ENCODE data around the gene ELL.

ELL gene

DNA sequence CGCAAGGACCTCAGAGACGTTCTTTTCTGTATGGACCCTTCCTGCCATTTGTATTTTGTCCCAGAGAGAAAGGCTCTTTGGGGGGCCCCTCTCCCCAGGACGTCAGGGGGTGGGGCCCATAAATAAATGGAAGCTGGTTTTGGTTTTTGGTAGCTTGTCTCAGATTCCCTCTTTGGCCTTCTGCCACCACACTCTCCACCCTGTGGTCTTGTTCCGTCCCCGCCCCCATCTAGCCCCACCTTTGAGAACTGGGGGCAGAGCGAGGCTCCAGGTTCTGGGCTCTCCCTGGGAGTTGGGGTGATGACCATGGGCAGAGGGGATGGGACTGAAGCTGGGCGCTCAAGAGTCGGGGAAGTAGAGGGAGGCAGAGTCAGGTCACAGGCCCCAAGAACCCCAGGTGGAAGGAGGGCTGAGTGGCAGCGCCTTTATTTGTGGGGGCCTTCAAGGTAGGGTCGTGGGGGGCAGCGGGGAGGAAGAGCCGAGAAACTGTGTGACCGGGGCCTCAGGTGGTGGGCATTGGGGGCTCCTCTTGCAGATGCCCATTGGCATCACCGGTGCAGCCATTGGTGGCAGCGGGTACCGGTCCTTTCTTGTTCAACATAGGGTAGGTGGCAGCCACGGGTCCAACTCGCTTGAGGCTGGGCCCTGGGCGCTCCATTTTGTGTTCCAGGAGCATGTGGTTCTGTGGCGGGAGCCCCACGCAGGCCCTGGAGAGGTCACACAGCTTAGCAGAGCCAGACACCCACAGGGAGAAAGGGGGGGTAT is 87.3 kb downstream of the ELL start:
- no peak for DNase-seq
- H3K18ac ChIP-seq (ENCODE audit: low read length), result no peak overlapping the region
- no peaks in the 10 kb centered on the region for H3K79me1 ChIP-seq (ENCODE audit: low read length)
- no peak overlapping the region for H3K4me3 ChIP-seq (ENCODE audit: low read length)
- no peaks in the 10 kb centered on the region for H3K79me2 ChIP-seq (ENCODE audit: control insufficient read depth, insufficient read depth, low read length)
- H2BK120ac ChIP-seq (ENCODE audit: low read depth, low read length), result no peak overlapping the region
- H3K4ac ChIP-seq (ENCODE audit: low read depth, low read length), result no peak overlapping the region
- no peak overlapping the region for H2BK15ac ChIP-seq (replicated peaks; ENCODE audit: low read depth)
- no peaks in the 10 kb centered on the region for H3K27me3 ChIP-seq (ENCODE audit: insufficient read depth, low read length, poor library complexity)
- peak overlapping the region; percentile 34 for H3K56ac ChIP-seq (ENCODE audit: low read length)
- no peak overlapping the region for H2BK5ac ChIP-seq (ENCODE audit: low read length)
- peak overlapping the region; percentile 63 for H3K9ac ChIP-seq (ENCODE audit: low read length)
- peak overlapping the region; percentile 59 for H3K27ac ChIP-seq (ENCODE audit: low read depth, low read length)
- peaks cover 4% of the 10 kb centered on the region for H3K36me3 ChIP-seq (ENCODE audit: control insufficient read depth, insufficient read depth, low read length)
- WGBS (ENCODE audit: extremely low coverage, insufficient coverage, low lambda C conversion rate), result no CpG with 5 or more reads among the region's 21 CpGs
- no peak overlapping the region for H3K23ac ChIP-seq (ENCODE audit: low read length)
- peaks cover 12% of the 10 kb centered on the region for H3K4me1 ChIP-seq (ENCODE audit: control insufficient read depth, low read depth, low read length)
- H4K5ac ChIP-seq (ENCODE audit: low read length), result no peak overlapping the region
- H4K8ac ChIP-seq (ENCODE audit: low read depth, low read length), result no peak overlapping the region
- no peak overlapping the region for H2AK5ac ChIP-seq (ENCODE audit: low read length)
- H3K4me2 ChIP-seq (ENCODE audit: low read length), result no peak overlapping the region

DNA sequence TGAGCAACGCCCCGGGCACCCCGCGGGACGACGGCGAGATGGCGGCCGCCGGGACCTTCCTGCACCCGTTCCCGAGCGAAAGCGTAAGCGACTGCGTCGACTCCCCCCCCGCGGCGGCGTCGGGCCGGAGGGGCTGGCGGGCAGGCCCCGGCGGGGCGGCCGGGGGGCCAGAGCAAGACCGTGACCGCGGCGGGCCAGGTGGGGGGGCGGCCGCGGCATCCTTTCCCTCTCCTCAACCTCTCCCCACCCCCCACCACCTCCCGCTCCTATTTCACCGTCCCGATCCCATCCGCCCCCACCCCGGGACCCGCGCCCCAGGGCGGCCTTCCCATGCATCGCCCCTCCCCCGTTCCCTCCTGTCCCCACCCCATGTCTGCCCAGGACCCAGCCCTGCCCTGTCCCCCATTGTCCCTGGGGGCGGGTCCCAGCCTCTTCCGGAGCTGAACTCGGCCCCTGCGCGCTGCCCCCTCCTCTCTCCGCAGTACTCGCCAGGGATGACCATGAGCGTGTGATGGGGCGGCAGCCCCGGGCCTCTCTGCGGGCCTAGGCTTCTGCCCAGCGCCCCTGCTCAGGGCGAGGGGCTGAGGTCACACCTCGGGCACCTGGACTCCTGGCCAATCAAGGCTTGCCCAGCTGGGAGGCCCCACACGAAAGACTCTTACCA is 88.0 kb downstream of the ELL start:
- DNase-seq, result peak; percentile 74
- Histone ChIP-seq H3K23ac (ENCODE audit: low read length) (no peak overlapping the region), H3K4me2 (ENCODE audit: low read length) (peak overlapping the region; percentile 13), H2BK5ac (ENCODE audit: low read length) (no peak overlapping the region), H2BK120ac (ENCODE audit: low read depth, low read length) (no peak overlapping the region), H3K27me3 (ENCODE audit: insufficient read depth, low read length, poor library complexity) (no peaks in the 10 kb centered on the region), H2BK15ac (replicated peaks; ENCODE audit: low read depth) (no peak overlapping the region), H3K9ac (ENCODE audit: low read length) (peak overlapping the region; percentile 63), H2AK5ac (ENCODE audit: low read length) (no peak overlapping the region), H3K27ac (ENCODE audit: low read depth, low read length) (peak overlapping the region; percentile 59), H3K36me3 (ENCODE audit: control insufficient read depth, insufficient read depth, low read length) (peaks cover 4% of the 10 kb centered on the region), H3K4ac (ENCODE audit: low read depth, low read length) (no peak overlapping the region), H3K4me1 (ENCODE audit: control insufficient read depth, low read depth, low read length) (peaks cover 7% of the 10 kb centered on the region), H4K8ac (ENCODE audit: low read depth, low read length) (no peak overlapping the region), H3K18ac (ENCODE audit: low read length) (peak overlapping the region; percentile 91), H3K56ac (ENCODE audit: low read length) (peak overlapping the region; percentile 70), H3K79me1 (ENCODE audit: low read length) (no peaks in the 10 kb centered on the region), H3K79me2 (ENCODE audit: control insufficient read depth, insufficient read depth, low read length) (no peaks in the 10 kb centered on the region), H4K5ac (ENCODE audit: low read length) (no peak overlapping the region), H3K4me3 (ENCODE audit: low read length) (no peak overlapping the region)
- no CpG with 5 or more reads among the region's 60 CpGs for WGBS (ENCODE audit: extremely low coverage, insufficient coverage, low lambda C conversion rate)

DNA sequence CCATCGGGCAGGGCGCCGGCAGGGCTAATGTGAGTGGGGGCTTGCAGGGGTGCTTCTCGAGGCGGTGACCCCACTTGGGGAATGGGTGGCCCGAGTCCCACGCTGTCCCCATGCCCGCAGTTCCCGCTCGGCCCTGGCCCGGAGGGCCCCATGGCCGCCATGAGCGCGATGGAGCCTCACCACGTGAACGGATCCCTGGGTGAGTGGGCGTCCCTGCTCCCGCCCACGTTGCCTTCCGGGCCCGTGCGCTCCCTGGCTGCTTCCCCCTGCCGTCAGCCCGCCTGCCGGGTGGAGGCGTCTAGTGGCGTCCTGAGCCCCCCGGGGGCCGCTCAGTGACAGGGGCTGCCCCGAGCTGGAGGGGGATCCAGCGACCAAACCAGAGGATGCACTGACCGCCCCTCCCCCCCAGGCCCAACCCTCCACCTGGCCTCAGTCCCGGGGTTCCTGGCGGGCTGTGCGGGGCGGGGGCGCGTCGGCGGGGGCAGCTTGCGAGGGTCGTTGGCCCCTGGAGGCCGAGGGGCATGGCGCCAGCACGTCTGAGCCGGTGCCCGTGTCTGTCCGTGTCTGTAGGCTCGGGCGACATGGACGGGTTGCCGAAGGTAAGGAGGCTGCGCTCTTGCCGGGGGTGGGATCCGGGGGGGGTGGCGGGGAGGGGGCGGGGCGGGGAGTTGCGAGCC is 88.7 kb downstream of the ELL start:
- Histone ChIP-seq H3K27ac (ENCODE audit: low read depth, low read length) (peak overlapping the region; percentile 45), H4K5ac (ENCODE audit: low read length) (no peak overlapping the region), H3K4me3 (ENCODE audit: low read length) (peak overlapping the region; percentile 13), H4K8ac (ENCODE audit: low read depth, low read length) (no peak overlapping the region), H3K9ac (ENCODE audit: low read length) (peak overlapping the region; percentile 72), H2AK5ac (ENCODE audit: low read length) (no peak overlapping the region), H3K4me1 (ENCODE audit: control insufficient read depth, low read depth, low read length) (peaks cover 3% of the 10 kb centered on the region), H2BK120ac (ENCODE audit: low read depth, low read length) (no peak overlapping the region), H3K23ac (ENCODE audit: low read length) (peak overlapping the region; percentile 67), H2BK5ac (ENCODE audit: low read length) (peak overlapping the region; percentile 17), H3K56ac (ENCODE audit: low read length) (peak overlapping the region; percentile 89), H3K4ac (ENCODE audit: low read depth, low read length) (peak overlapping the region; percentile 92), H3K36me3 (ENCODE audit: control insufficient read depth, insufficient read depth, low read length) (peaks cover 4% of the 10 kb centered on the region), H2BK15ac (replicated peaks; ENCODE audit: low read depth) (no peak overlapping the region), H3K18ac (ENCODE audit: low read length) (peak overlapping the region; percentile 91), H3K27me3 (ENCODE audit: insufficient read depth, low read length, poor library complexity) (no peaks in the 10 kb centered on the region), H3K4me2 (ENCODE audit: low read length) (peak overlapping the region; percentile 42), H3K79me2 (ENCODE audit: control insufficient read depth, insufficient read depth, low read length) (no peaks in the 10 kb centered on the region), H3K79me1 (ENCODE audit: low read length) (no peaks in the 10 kb centered on the region)
- peak; percentile 56 for DNase-seq
- no CpG with 5 or more reads among the region's 59 CpGs for WGBS (ENCODE audit: extremely low coverage, insufficient coverage, low lambda C conversion rate)

DNA sequence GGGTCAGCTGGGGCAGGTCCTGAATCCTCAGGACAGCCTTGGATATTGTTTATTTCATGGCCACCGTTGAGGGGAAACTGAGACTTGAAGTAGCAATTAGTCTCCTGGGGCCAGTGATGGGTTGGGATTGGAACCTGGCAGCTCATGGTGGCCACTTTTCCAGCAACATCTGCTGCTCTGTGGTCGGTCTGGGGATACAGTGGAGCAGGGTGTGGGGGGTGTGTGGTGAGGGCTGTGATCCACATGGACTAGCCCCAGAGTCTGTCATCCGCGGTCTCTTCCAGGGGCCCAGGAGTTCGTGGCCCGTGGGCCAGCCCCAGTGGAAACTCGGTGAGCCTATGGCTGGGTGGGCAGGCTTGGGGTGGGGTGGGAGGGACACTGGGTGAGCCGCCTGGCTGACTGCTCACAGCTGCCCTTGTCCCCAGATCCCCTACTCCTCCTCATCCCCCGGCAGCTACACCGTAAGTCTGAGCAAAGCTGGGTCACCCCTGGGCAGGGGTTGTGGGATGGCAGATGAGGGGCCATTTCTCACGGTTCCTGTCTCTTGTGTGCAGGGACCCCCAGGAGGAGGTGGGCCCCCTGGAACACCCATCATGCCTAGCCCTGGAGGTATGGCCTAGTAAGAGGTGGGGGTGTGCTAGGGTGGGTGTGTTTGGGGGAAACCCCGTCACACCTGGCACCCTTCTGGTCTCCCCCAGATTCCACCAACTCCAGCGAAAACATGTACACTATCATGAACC is 89.4 kb downstream of the ELL start:
- H3K36me3 ChIP-seq (ENCODE audit: control insufficient read depth, insufficient read depth, low read length), result peaks cover 4% of the 10 kb centered on the region
- no peak overlapping the region for H3K27ac ChIP-seq (ENCODE audit: low read depth, low read length)
- H3K56ac ChIP-seq (ENCODE audit: low read length), result peak overlapping the region; percentile 89
- H2BK120ac ChIP-seq (ENCODE audit: low read depth, low read length), result no peak overlapping the region
- H3K79me2 ChIP-seq (ENCODE audit: control insufficient read depth, insufficient read depth, low read length), result no peaks in the 10 kb centered on the region
- H2BK15ac ChIP-seq (replicated peaks; ENCODE audit: low read depth), result no peak overlapping the region
- H3K4ac ChIP-seq (ENCODE audit: low read depth, low read length), result peak overlapping the region; percentile 4
- peak overlapping the region; percentile 72 for H3K9ac ChIP-seq (ENCODE audit: low read length)
- no peak overlapping the region for H4K8ac ChIP-seq (ENCODE audit: low read depth, low read length)
- peak overlapping the region; percentile 91 for H3K18ac ChIP-seq (ENCODE audit: low read length)
- H3K79me1 ChIP-seq (ENCODE audit: low read length), result no peaks in the 10 kb centered on the region
- peaks cover 2% of the 10 kb centered on the region for H3K4me1 ChIP-seq (ENCODE audit: control insufficient read depth, low read depth, low read length)
- no peak overlapping the region for H2BK5ac ChIP-seq (ENCODE audit: low read length)
- WGBS (ENCODE audit: extremely low coverage, insufficient coverage, low lambda C conversion rate), result no CpG with 5 or more reads among the region's 13 CpGs
- peak overlapping the region; percentile 42 for H3K4me2 ChIP-seq (ENCODE audit: low read length)
- H4K5ac ChIP-seq (ENCODE audit: low read length), result no peak overlapping the region
- peak overlapping the region; percentile 67 for H3K23ac ChIP-seq (ENCODE audit: low read length)
- H2AK5ac ChIP-seq (ENCODE audit: low read length), result no peak overlapping the region
- H3K4me3 ChIP-seq (ENCODE audit: low read length), result no peak overlapping the region
- no peak for DNase-seq
- no peaks in the 10 kb centered on the region for H3K27me3 ChIP-seq (ENCODE audit: insufficient read depth, low read length, poor library complexity)

DNA sequence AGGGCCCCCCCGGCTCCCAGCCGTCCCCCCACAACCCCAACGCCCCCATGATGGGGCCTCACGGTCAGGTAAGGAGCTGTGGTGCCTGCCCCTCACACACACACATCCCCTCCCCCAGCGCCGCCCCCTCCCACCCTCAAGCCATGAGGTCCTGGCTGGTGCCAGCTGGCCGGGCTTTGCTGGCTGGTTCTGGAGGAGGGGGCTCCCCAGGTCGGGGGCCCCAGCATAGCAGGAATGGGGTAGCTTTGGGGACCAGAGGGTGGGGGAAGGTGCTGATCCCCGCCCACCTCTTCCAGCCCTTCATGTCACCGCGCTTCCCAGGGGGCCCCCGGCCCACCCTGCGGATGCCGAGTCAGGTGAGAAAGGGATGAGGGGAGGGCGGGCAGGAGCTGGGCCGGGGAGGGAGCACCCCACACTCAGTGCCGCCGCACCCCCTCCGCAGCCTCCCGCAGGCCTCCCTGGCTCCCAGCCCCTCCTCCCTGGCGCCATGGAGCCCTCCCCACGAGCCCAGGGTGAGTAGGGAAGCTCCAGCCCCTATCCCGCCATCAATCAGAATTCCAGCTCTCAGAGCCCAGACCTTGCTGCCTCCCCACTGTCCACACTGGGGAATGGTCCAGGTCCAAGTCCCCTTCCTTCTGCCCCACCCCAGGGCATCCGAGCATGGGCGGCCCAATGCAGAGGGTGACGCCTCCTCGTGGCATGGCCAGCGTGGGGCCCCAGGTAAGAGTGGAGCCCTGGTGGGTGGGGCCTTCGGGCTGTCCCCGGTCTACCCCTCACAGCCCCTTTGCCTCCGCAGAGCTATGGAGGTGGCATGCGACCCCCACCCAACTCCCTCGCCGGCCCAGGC is 90.3 kb downstream of the ELL start:
- H3K56ac ChIP-seq (ENCODE audit: low read length), result peak overlapping the region; percentile 49
- no peak overlapping the region for H3K27ac ChIP-seq (ENCODE audit: low read depth, low read length)
- no peak overlapping the region for H4K8ac ChIP-seq (ENCODE audit: low read depth, low read length)
- H3K4ac ChIP-seq (ENCODE audit: low read depth, low read length), result no peak overlapping the region
- no peak overlapping the region for H3K4me2 ChIP-seq (ENCODE audit: low read length)
- H2BK15ac ChIP-seq (replicated peaks; ENCODE audit: low read depth), result no peak overlapping the region
- H3K36me3 ChIP-seq (ENCODE audit: control insufficient read depth, insufficient read depth, low read length), result peaks cover 4% of the 10 kb centered on the region
- peaks cover 2% of the 10 kb centered on the region for H3K4me1 ChIP-seq (ENCODE audit: control insufficient read depth, low read depth, low read length)
- no peaks in the 10 kb centered on the region for H3K27me3 ChIP-seq (ENCODE audit: insufficient read depth, low read length, poor library complexity)
- no peaks in the 10 kb centered on the region for H3K79me2 ChIP-seq (ENCODE audit: control insufficient read depth, insufficient read depth, low read length)
- WGBS (ENCODE audit: extremely low coverage, insufficient coverage, low lambda C conversion rate), result no CpG with 5 or more reads among the region's 34 CpGs
- H3K4me3 ChIP-seq (ENCODE audit: low read length), result no peak overlapping the region
- no peak overlapping the region for H2BK120ac ChIP-seq (ENCODE audit: low read depth, low read length)
- no peak overlapping the region for H3K23ac ChIP-seq (ENCODE audit: low read length)
- DNase-seq, result no peak
- no peak overlapping the region for H2BK5ac ChIP-seq (ENCODE audit: low read length)
- H3K18ac ChIP-seq (ENCODE audit: low read length), result no peak overlapping the region
- no peaks in the 10 kb centered on the region for H3K79me1 ChIP-seq (ENCODE audit: low read length)
- no peak overlapping the region for H3K9ac ChIP-seq (ENCODE audit: low read length)
- no peak overlapping the region for H2AK5ac ChIP-seq (ENCODE audit: low read length)
- no peak overlapping the region for H4K5ac ChIP-seq (ENCODE audit: low read length)
